HG03196 (cell line): ENCODE data around the gene GADL1.

Source experiments
- ATAC-seq: cut with Tn5 transposase; IDR thresholded peaks from one replicate; pipeline ENCODE4 v1.9.1; 2021; ENCODE audit not compliant: unreplicated experiment

The GADL1 gene

GRCh38 chr3:30875505-30875904, 19.0 kb downstream of the GADL1 start:
- no peak for ATAC-seq

GRCh38 chr3:30873671-30874070, 20.8 kb downstream of the GADL1 start:
- no peak for ATAC-seq

DNA sequence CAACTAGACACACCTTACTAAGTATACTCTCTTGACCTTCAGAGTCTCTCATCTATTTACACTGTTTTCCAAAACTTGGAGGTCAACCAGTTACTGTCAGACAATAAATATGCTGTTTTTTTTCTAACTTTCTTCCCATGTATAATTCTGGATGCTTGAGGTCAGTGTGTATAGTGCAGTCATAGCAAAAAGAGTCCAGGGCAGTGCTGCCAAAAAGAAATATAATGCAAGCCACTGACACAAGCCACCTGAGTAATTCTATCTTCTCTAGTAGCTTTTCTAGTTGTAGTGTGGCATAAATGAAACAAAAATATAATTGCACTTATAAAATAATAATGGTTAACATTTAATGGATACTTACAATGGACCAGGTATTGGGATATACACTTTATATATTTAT, 21.6 kb downstream of the GADL1 start:
- ATAC-seq, result no peak

GRCh38 chr3:30871720-30872119, 22.7 kb downstream of the GADL1 start:
- ATAC-seq, result no peak

DNA sequence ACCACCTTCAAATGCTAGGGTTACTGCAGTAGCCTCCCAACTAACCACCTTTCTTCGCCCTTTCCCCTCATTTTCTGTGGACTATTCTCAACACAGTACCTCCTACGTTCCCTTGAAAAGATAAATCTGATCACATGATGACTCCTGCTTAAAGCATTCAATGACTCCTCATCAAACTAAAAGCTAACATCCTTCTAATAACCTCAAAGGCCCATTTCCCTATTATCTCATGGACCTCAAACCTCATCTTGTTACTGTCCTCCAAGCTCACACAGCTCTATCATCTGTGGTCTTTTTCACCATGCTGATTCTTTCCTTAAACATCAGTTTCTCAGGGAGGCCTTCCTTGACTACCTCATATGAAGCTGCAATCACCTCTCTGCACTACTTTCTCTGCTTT, 29.6 kb downstream of the GADL1 start:
- no peak for ATAC-seq

DNA sequence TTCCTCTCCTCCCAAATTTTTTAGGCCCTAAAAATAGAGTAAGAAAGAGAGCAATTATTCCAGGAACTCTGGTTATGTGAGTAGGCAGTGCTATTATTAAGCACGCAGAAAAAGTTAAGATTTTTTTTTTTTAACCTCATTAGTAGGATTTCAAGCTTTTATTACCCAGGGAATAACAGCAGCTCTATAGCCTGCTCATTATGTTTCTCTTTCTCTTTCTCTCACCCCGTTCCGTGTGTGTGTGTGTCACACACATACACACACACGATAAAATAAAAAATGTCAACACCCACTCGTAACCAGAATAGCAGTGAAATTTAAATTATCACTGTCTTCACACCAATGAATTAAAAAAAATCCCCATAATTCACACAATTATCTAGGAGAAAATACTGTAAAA, 30.3 kb downstream of the GADL1 start:
- ATAC-seq, result no peak

DNA sequence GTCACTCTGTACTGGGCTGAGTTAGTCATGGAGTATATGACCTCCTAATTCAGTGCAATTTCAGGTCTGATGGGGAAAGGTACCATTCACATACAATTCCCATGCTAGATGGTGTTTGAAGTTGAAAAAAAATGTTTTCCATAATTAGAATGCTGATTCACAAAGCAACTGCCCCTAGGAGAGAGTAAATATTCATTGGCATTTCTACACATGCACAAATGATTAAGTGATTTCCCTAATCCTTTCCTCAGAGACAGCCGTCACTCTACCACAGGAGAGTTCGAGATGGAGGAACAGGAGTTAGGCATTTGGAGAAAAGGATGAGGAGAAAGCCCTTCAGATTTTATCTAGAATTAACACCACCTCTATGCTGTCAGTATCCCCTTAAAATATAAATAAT, 32.5 kb downstream of the GADL1 start:
- ATAC-seq, result no peak

- no peak for ATAC-seq
Measured at GRCh38 chr3:30858894-30859389, 35.5 kb downstream of the GADL1 start.

DNA sequence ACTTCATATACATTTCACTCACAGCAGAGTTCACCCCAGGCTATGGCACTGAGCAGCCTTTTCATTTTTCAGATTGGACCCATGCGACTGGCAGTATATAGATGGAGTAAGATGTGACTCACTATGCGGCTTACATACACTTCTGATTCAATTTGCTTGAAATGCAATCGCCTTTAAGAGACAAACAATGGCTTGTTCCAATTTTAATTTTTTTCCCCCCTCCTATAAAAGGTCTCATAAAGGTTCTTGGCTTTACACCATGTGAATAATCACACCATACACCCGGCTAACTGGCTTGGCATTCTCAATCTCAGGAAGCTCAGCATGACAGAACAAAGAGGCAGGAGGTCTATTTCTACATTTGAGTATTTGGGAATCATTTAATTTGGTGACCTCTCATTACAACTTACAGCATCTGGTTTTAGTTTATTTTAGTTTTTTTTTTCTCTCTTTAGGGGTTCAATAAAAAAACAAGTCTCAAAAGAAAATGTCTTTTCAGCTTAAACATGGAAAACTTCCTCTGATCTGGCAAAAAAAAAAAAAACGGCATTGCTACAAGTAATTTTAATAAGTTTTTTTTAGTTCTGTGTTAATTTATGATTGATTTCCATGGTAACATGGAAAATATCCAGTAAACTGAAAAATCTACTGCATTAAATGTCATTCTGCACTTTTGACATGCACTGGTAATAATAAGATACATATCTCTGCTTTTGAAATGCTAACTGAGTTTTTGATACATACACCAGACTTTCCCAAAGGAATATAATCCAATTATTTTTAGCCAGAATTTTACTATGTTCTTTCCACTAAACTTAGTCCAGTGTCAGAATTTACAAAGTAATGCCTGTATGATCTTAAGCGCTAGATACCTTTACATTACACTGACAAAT, 38.8 kb downstream of the GADL1 start:
- no peak for ATAC-seq

DNA sequence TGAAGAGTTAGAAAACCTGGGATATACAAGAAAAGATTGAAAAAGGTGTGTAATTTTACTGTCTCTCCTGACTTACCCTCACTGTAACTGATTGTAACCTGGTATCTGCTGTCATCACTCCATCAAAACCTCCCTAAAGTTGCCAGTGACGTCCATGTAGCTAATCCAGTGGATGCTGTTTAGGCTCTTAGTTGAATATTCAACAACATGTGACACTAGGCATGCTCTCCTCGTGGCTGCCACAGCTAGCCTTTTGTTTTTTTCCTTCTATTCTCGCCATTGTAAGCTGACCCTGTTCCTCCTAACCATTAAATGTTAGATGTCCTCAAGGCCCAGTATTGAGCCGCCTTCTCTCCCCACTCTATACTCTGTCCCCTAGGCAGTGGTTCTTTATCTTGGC, 41.6 kb downstream of the GADL1 start:
- ATAC-seq, result no peak

GRCh38 chr3:30848087-30848779, 46.2 kb downstream of the GADL1 start:
- no peak for ATAC-seq

GRCh38 chr3:30847592-30847991, 46.9 kb downstream of the GADL1 start:
- ATAC-seq, result no peak

- ATAC-seq, result no peak
Measured at GRCh38 chr3:30845606-30846005, 48.9 kb downstream of the GADL1 start.

DNA sequence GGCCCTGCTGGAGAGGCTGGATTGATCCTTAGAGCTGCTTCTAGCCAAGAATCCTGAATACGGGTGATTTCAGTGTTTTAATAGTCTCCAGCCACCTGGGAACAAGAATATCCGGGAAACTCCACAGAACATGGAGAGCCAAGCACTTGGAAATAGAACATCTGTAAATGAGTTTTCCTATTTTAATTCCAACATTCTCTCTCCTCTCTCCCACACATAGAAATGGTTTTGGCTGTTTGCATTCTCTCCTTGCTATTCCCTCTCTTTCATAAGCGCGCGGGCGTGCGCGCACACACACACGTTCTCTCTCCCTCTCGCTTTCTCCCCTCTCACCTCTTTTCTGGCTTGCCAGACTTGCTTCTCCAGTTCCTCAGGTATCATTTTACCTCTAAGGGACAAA, 50.6 kb downstream of the GADL1 start:
- no peak for ATAC-seq

GRCh38 chr3:30836141-30836540, 58.3 kb downstream of the GADL1 start:
- no peak for ATAC-seq

DNA sequence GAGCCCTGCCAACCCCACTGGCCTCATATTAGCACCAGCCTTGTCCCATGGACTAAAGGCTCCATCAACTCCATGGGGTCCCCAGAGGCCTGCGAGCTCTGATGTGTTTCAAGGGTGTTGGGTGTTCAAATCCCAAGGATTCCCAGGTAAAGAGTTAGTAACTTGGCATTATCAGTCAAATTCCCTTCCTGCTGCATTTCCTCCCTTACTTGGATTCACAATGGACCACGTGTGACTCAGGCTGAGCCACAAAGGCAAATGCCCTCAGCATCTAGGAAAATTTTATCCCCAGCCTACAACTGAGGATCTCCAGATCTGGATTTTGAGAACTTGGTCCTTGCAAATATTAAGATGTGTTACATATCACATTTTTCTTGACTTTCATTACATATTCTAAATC, 58.8 kb downstream of the GADL1 start:
- no peak for ATAC-seq

DNA sequence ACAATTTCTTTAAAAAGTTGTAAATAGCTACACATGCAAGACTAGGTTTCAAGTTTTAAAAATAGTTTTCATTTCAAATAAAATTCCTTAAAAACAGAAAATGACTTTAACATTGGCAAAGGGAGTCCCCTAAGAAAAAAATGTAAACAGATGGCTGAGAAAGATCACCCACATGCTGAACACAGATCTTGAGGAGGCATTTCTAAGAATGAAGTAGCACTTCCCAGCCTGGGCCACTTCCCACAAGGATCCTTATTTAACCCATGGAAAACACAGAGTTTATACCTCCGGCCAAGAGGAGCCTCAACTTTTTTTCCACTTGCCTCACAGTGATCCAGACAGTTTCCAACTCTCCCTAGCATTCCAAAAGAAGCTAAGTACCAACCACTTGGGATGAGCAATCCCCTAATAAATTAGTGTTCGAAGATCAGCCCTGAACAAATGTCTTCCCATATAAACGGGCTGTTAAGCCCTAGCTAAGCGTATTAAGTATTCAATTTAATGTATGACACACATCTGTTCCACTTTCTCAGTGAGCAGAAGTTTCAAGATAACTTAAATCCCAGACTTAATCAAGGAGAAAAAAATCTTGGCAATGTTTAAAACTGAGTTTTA, 61.4 kb downstream of the GADL1 start:
- ATAC-seq, result no peak

DNA sequence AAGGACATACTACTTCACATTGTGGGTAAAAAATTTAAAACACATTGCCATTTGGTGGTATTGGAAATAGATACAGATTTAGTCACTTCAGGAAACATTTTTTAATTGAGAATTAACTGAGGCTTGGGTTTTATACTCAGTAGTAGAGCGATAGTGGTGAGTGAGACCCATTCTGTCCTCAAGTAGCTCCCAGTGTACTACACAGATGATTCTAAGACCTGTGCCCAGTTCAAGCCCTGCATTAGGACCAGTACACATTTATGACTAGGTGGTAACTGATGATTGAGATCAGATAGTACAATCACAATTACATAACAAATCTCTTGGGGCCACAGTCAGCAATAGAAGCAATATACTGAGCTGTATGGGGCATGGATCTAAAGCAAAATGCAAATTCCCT, 67.4 kb downstream of the GADL1 start:
- no peak for ATAC-seq

DNA sequence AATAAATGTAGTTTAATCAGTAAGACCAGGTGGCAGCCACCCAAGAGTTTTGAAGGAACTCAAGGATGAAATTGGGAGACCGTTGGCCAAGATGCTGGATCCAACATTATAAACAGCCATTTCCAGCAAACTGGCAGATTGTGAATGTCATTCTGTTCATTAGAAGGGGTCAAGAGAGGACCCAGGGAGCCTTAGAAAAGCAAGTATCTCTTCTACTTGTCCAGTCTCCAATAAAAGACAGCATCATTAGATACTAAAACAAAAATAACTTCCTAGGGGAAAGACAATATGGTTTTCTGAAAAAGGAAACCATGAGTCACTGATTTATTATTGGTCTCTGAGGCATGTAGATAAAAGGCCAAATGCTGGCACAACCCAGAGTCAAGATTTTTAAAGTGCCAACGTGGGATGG, 67.9 kb downstream of the GADL1 start:
- no peak for ATAC-seq

DNA sequence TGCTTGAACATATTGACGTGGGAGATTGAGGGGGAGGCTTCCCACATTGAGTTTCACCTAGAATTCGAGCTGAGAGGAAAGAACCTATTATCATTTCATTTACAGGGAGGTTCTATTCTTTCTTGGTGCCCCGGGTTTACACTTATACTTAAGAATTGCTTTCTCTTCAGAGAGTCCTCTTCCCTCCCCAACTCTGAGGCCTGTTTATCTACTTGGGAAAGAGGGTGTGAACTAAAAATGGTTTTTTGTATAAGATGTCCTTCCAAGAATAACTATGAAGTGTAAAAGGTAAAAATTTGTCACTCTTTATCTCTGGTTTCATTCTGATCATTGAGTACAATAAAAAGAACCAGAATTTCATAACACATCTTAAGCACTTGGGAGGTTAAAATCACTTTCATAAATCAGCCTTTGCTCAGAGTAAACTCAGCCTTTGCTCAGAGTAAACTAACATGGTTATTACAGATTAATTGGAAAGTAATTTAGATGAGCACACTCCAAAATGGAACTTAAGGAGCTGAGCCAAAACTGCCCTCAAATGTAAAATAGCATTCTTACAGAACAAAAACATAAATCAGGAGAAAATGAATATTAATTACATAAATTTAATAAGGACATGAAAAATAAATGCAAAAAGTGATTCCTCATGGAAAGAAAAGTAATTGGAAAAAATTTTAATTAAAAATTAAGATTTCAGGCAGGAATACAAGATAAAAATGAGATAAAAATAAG, 75.2 kb downstream of the GADL1 start:
- ATAC-seq, result no peak

GRCh38 chr3:30813734-30814133, 80.7 kb downstream of the GADL1 start:
- ATAC-seq, result no peak
